HL-60 (cell line): ENCODE data around the gene SH2B3.

Experiments used
- GABPA ChIP-seq: IDR thresholded peaks from 2 replicates; pipeline ENCODE4 v1.6.1; 2012; ENCODE audit warnings: low read depth
- POLR2AphosphoS5 ChIP-seq: IDR thresholded peaks from 2 replicates; pipeline ENCODE4 v1.6.1; 2012; ENCODE audit warnings: low read depth
- SPI1 ChIP-seq: IDR thresholded peaks from 2 replicates; pipeline ENCODE4 v1.6.1; 2012; ENCODE audit warnings: low read depth, mild to moderate bottlenecking, borderline replicate concordance
- TF ChIP-seq, protein P1 (sequence below): IDR thresholded peaks from one replicate; pipeline ENCODE4 v1.5.1; 2011; ENCODE audit warnings: low read length, control low read depth, inconsistent platforms; ENCODE audit not compliant: insufficient read depth
- TF ChIP-seq, protein P2 (sequence below): IDR thresholded peaks from 2 replicates; pipeline ENCODE4 v1.6.1; 2012; ENCODE audit warnings: low read depth; ENCODE audit not compliant: insufficient replicate concordance

DNA sequence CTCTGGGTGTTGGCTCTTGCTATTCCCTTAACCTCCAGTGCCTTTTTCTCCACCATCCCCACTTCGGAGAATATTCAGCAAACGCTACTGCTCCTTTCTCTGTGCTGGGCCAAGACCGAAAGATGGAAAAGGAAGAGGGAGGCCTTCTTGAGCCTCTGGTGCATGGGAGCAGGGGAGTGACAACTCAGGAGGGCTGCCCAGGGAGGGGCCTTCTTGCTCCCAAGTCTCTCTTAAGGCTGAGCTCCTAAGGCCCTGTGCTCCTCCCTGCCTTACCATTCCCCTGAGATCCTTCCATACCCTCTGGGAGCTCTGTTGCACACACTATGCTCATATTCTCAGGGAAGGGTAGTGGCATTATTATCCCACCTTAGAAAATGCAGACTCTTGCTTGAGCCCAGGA lies 34.9 kb downstream of the SH2B3 start:
- TF ChIP-seq, protein P1, sequence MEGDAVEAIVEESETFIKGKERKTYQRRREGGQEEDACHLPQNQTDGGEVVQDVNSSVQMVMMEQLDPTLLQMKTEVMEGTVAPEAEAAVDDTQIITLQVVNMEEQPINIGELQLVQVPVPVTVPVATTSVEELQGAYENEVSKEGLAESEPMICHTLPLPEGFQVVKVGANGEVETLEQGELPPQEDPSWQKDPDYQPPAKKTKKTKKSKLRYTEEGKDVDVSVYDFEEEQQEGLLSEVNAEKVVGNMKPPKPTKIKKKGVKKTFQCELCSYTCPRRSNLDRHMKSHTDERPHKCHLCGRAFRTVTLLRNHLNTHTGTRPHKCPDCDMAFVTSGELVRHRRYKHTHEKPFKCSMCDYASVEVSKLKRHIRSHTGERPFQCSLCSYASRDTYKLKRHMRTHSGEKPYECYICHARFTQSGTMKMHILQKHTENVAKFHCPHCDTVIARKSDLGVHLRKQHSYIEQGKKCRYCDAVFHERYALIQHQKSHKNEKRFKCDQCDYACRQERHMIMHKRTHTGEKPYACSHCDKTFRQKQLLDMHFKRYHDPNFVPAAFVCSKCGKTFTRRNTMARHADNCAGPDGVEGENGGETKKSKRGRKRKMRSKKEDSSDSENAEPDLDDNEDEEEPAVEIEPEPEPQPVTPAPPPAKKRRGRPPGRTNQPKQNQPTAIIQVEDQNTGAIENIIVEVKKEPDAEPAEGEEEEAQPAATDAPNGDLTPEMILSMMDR: no peak
- TF ChIP-seq POLR2AphosphoS5 (no peak; the same call in 1 of the 2 replicates), SPI1 (no peak), GABPA (no peak)
- TF ChIP-seq, protein P2, sequence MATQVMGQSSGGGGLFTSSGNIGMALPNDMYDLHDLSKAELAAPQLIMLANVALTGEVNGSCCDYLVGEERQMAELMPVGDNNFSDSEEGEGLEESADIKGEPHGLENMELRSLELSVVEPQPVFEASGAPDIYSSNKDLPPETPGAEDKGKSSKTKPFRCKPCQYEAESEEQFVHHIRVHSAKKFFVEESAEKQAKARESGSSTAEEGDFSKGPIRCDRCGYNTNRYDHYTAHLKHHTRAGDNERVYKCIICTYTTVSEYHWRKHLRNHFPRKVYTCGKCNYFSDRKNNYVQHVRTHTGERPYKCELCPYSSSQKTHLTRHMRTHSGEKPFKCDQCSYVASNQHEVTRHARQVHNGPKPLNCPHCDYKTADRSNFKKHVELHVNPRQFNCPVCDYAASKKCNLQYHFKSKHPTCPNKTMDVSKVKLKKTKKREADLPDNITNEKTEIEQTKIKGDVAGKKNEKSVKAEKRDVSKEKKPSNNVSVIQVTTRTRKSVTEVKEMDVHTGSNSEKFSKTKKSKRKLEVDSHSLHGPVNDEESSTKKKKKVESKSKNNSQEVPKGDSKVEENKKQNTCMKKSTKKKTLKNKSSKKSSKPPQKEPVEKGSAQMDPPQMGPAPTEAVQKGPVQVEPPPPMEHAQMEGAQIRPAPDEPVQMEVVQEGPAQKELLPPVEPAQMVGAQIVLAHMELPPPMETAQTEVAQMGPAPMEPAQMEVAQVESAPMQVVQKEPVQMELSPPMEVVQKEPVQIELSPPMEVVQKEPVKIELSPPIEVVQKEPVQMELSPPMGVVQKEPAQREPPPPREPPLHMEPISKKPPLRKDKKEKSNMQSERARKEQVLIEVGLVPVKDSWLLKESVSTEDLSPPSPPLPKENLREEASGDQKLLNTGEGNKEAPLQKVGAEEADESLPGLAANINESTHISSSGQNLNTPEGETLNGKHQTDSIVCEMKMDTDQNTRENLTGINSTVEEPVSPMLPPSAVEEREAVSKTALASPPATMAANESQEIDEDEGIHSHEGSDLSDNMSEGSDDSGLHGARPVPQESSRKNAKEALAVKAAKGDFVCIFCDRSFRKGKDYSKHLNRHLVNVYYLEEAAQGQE: no peak
